Neural cell (in vitro differentiated cells): ENCODE data around the gene ADIPOR2. TPM values are rescaled to one million over a fixed set of nuclear protein-coding genes. Genes with fewer than 3 reads are reported as not detected.

Experiments used
- H2AFZ ChIP-seq: fragments of 200-600, 300-800 bp; sonication (generic), shearing (Covaris generic); 2 replicates; pipeline ENCODE4 v1.6.0; 2014; ENCODE audit warnings: low read depth, mild to moderate bottlenecking, antibody characterized with exemption, low read length, moderate library complexity
- H3F3A ChIP-seq: fragments of 200-600 bp; shearing (Covaris generic); 2 replicates; pipeline ENCODE4 v1.6.1; 2016; ENCODE audit warnings: mild to moderate bottlenecking, moderate library complexity, mixed read lengths, antibody characterized with exemption, low read length; ENCODE audit not compliant: insufficient read depth, poor library complexity, severe bottlenecking
- H3K27ac ChIP-seq: fragments of 200-600, 300-800 bp; sonication (generic), shearing (Covaris generic); 2 replicates; pipeline ENCODE4 v1.5.1; 2014; ENCODE audit warnings: mild to moderate bottlenecking, low read length, moderate library complexity
- H3K27me3 ChIP-seq: fragments of 300-800, 200-600 bp; sonication (generic), shearing (Covaris generic); 2 replicates; pipeline ENCODE4 v1.6.0; 2014; ENCODE audit warnings: mild to moderate bottlenecking, low read depth, low read length, moderate library complexity; ENCODE audit not compliant: insufficient read depth
- H3K36me3 ChIP-seq: fragments of 300-800, 200-600 bp; sonication (generic), shearing (Covaris generic); 2 replicates; pipeline ENCODE4 v1.5.1; 2014; ENCODE audit warnings: mild to moderate bottlenecking, antibody characterized with exemption, low read length, moderate library complexity; ENCODE audit not compliant: insufficient read depth
- H3K4me2 ChIP-seq: fragments of 300-800, 200-600 bp; sonication (generic), shearing (Covaris generic); 2 replicates; pipeline ENCODE4 v1.6.0; 2014; ENCODE audit warnings: mild to moderate bottlenecking, low read length
- H3K4me3 ChIP-seq: fragments of 300-800, 200-600 bp; sonication (generic), shearing (Covaris generic); 2 replicates; pipeline ENCODE4 v1.5.1; 2014; ENCODE audit warnings: mild to moderate bottlenecking, low read length, moderate library complexity
- H3K79me2 ChIP-seq: fragments of 200-600 bp; shearing (Covaris generic); replicated peaks from 2 replicates; pipeline ENCODE4 v1.6.0; 2014; ENCODE audit warnings: mild to moderate bottlenecking, low read length, moderate library complexity; ENCODE audit not compliant: insufficient read depth
- H3K9ac ChIP-seq: fragments of 300-800, 200-600 bp; sonication (generic), shearing (Covaris generic); 2 replicates; pipeline ENCODE4 v1.6.1; 2016; ENCODE audit warnings: mild to moderate bottlenecking, low read length, mixed read lengths
- H3K9me2 ChIP-seq: fragments of 200-600 bp; shearing (Covaris generic); 2 replicates; pipeline ENCODE4 v1.6.1; 2016; ENCODE audit warnings: mild to moderate bottlenecking, low read length, mixed read lengths; ENCODE audit not compliant: insufficient read depth
- H3K9me3 ChIP-seq: fragments of 200-600, 300-800 bp; sonication (generic), shearing (Covaris generic); 2 replicates; pipeline ENCODE4 v1.6.1; 2016; ENCODE audit warnings: mild to moderate bottlenecking, mixed run types, low read length, moderate library complexity, mixed read lengths
- H4K20me1 ChIP-seq: fragments of 200-600 bp; shearing (Covaris generic); 2 replicates; pipeline ENCODE4 v1.6.1; 2016; ENCODE audit warnings: mild to moderate bottlenecking, mixed run types; ENCODE audit not compliant: insufficient read depth
- CTCF ChIP-seq: fragments of 450-650 bp; IDR thresholded peaks from 2 replicates; pipeline ENCODE4 v1.5.1; 2014; ENCODE audit warnings: antibody characterized with exemption, mild to moderate bottlenecking, moderate library complexity; ENCODE audit not compliant: poor library complexity, severe bottlenecking
- EP300 ChIP-seq: fragments of 450-650 bp; conservative IDR thresholded peaks from 2 replicates; pipeline ENCODE4 v1.6.1; 2014; ENCODE audit warnings: antibody characterized with exemption, mild to moderate bottlenecking, moderate library complexity; ENCODE audit not compliant: poor library complexity, severe bottlenecking
- EZH2 ChIP-seq: fragments of 200-600, 300-800 bp; shearing (Covaris generic), sonication (generic); IDR thresholded peaks from 2 replicates; pipeline ENCODE4 v1.6.1; 2014; ENCODE audit warnings: antibody characterized with exemption, low read length, borderline replicate concordance, mild to moderate bottlenecking; ENCODE audit not compliant: insufficient read depth, poor library complexity, severe bottlenecking
- MXI1 ChIP-seq: fragments of 450-650 bp; conservative IDR thresholded peaks from 2 replicates; pipeline ENCODE4 v1.6.1; 2014; ENCODE audit warnings: antibody characterized with exemption, mild to moderate bottlenecking; ENCODE audit not compliant: poor library complexity, severe bottlenecking
- POLR2AphosphoS5 ChIP-seq: IDR thresholded peaks from 2 replicates; pipeline ENCODE4 v1.6.1; 2012
- RAD21 ChIP-seq: fragments of 450-650 bp; conservative IDR thresholded peaks from 2 replicates; pipeline ENCODE4 v1.6.1; 2014; ENCODE audit warnings: antibody characterized with exemption, mild to moderate bottlenecking, moderate library complexity
- SMC3 ChIP-seq: fragments of 450-650 bp; conservative IDR thresholded peaks from 2 replicates; pipeline ENCODE4 v1.6.1; 2014; ENCODE audit warnings: antibody characterized with exemption, mild to moderate bottlenecking, moderate library complexity; ENCODE audit not compliant: poor library complexity
- TAF1 ChIP-seq: IDR thresholded peaks from 2 replicates; pipeline ENCODE4 v1.6.1; 2012; ENCODE audit warnings: low read depth
- polyA plus RNA-seq: library from polyadenylated mRNA; depleted of rRNA; stranded (reverse); fragments of >200 nt; gene quantifications from 2 replicates; pipeline ENCODE4 v1.2.3, GENCODE V29; 2014
- TF ChIP-seq, protein P1 (sequence below): IDR thresholded peaks from 2 replicates; pipeline ENCODE4 v1.6.1; 2012; ENCODE audit warnings: borderline replicate concordance

ADIPOR2 gene
- polyA plus RNA-seq, 1 donor from 2014 or later, result 18.5 TPM

GRCh38 chr12:1791104-1791841 lies 100.4 kb downstream of the ADIPOR2 start:
- Histone ChIP-seq H3K79me2 (no peaks in the 10 kb centered on the region), H3K9ac (no peak overlapping the region), H3K36me3 (no peaks in the 10 kb centered on the region), H3K9me2 (no peaks in the 10 kb centered on the region), H3K27ac (no peak overlapping the region), H3K27me3 (no peaks in the 10 kb centered on the region), H2AFZ (no peak overlapping the region), H3K4me3 (no peak overlapping the region), H3K4me2 (no peak overlapping the region), H3F3A (no peaks in the 10 kb centered on the region), H4K20me1 (no peaks in the 10 kb centered on the region), H3K9me3 (no peaks in the 10 kb centered on the region)
- TF ChIP-seq POLR2AphosphoS5, result no peak
- peak; percentile 97 for TF ChIP-seq SMC3
- peak; percentile 91 for TF ChIP-seq CTCF
- peak; percentile 94 for TF ChIP-seq RAD21

- no peaks in the 10 kb centered on the region for H3K9me2 ChIP-seq
- no peaks in the 10 kb centered on the region for H3K79me2 ChIP-seq
- TF ChIP-seq CTCF, result no peak
- H3F3A ChIP-seq, result no peaks in the 10 kb centered on the region
- H3K4me2 ChIP-seq, result no peak overlapping the region
- H2AFZ ChIP-seq, result no peak overlapping the region
- H4K20me1 ChIP-seq, result no peaks in the 10 kb centered on the region
- H3K36me3 ChIP-seq, result no peaks in the 10 kb centered on the region
- no peak overlapping the region for H3K27ac ChIP-seq
- no peaks in the 10 kb centered on the region for H3K9me3 ChIP-seq
- H3K4me3 ChIP-seq, result no peak overlapping the region
- no peak overlapping the region for H3K9ac ChIP-seq
- no peaks in the 10 kb centered on the region for H3K27me3 ChIP-seq
Observed at GRCh38 chr12:1792406-1792805, 101.5 kb downstream of the ADIPOR2 start.

DNA sequence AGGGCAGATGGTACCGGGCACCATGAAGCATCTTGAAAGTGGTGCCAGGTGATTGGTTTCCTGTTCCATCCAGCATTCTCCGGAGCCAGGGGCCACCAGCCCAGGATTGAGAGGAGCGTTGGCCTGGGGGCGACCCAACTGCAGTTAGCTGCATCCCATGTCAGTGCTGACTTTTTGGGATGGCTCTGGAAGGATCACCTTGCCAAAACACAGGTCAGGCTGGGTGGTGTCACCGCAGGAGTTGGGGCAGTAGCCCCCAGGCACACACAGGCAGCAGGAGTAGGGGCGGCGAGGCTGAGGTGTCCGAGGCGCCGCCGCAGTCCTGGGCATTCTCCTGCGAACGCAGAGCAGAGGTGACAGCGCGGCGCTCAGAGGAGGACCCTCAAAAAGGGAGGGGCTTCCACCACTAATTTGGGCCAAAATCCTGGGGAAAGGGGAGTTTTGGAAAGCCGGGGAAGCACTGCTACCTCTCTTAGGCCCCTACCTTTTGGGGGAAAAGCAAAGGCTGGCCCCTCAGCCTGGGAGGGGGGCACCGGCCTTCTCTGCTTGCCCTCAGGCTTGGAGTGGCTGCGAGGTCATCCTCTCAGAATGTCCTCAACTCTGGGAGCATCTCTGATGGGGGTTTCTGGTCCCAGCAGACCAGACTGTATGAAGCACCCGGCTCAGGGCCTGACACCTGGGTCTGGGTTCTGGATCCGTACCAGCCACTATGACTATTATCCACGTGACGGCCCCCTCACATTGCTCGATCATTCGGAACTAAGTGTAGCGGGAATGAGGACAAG lies 102.7 kb downstream of the ADIPOR2 start:
- Histone ChIP-seq H3F3A (no peaks in the 10 kb centered on the region), H3K9me2 (no peaks in the 10 kb centered on the region), H3K9me3 (no peaks in the 10 kb centered on the region), H3K9ac (no peak overlapping the region), H4K20me1 (no peaks in the 10 kb centered on the region), H3K27me3 (no peaks in the 10 kb centered on the region), H3K4me2 (no peak overlapping the region), H2AFZ (no peak overlapping the region), H3K4me3 (no peak overlapping the region), H3K27ac (no peak overlapping the region), H3K36me3 (no peaks in the 10 kb centered on the region), H3K79me2 (no peaks in the 10 kb centered on the region)
- TF ChIP-seq EP300 (no peak), MXI1 (no peak), POLR2AphosphoS5 (no peak), TAF1 (no peak), EZH2 (no peak), RAD21 (no peak), CTCF (no peak), SMC3 (no peak)
- TF ChIP-seq, protein P1, sequence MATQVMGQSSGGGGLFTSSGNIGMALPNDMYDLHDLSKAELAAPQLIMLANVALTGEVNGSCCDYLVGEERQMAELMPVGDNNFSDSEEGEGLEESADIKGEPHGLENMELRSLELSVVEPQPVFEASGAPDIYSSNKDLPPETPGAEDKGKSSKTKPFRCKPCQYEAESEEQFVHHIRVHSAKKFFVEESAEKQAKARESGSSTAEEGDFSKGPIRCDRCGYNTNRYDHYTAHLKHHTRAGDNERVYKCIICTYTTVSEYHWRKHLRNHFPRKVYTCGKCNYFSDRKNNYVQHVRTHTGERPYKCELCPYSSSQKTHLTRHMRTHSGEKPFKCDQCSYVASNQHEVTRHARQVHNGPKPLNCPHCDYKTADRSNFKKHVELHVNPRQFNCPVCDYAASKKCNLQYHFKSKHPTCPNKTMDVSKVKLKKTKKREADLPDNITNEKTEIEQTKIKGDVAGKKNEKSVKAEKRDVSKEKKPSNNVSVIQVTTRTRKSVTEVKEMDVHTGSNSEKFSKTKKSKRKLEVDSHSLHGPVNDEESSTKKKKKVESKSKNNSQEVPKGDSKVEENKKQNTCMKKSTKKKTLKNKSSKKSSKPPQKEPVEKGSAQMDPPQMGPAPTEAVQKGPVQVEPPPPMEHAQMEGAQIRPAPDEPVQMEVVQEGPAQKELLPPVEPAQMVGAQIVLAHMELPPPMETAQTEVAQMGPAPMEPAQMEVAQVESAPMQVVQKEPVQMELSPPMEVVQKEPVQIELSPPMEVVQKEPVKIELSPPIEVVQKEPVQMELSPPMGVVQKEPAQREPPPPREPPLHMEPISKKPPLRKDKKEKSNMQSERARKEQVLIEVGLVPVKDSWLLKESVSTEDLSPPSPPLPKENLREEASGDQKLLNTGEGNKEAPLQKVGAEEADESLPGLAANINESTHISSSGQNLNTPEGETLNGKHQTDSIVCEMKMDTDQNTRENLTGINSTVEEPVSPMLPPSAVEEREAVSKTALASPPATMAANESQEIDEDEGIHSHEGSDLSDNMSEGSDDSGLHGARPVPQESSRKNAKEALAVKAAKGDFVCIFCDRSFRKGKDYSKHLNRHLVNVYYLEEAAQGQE, result no peak
